Endothelial cell of umbilical vein (primary cell): ENCODE results near the gene DLX1. TPM values are rescaled to one million over a fixed set of nuclear protein-coding genes. Genes with fewer than 3 reads are reported as not detected.

Experiments
- BruUV-seq: library from RNA; stranded (reverse); fragments of 400-500 nt; replicated peaks from 2 replicates; lab custom pipeline; 2021; lab: Mats Ljungman, UMichigan
- CTCF ChIA-PET: fragments of 300-600, 350-600 bp; sonication (Branson Sonifier 250); formaldehyde crosslinking; loops from one replicate; lab custom pipeline; 2021; ENCODE audit warnings: antibody characterized with exemption, inconsistent platforms; lab: Charles Lee
- POLR2A ChIA-PET: fragments of 300-600, 350-600 bp; sonication (Branson Sonifier 250); formaldehyde crosslinking; loops from one replicate; lab custom pipeline; 2021; ENCODE audit warnings: antibody characterized with exemption, inconsistent platforms; lab: Charles Lee
- DNase-seq: peaks from one replicate; pipeline ENCODE4 v3.0.0-alpha.2; 2011; ENCODE audit warnings: low read depth, low spot score
- FAIRE-seq: peaks from 2 replicates; lab custom pipeline; 2011; peaks lifted over from hg19 to GRCh38; lab: Jason Lieb, UNC
- H2AFZ ChIP-seq: 2 replicates; pipeline ENCODE4 v1.6.0; 2012; ENCODE audit warnings: low read depth, low read length, control low read depth, inconsistent platforms
- H3K27ac ChIP-seq: 2 replicates; pipeline ENCODE4 v1.5.1; 2011; ENCODE audit warnings: low read depth, mild to moderate bottlenecking, control low read depth, low read length, moderate library complexity; ENCODE audit not compliant: insufficient read depth
- H3K27me3 ChIP-seq, 2 experiments: 2 replicates each; pipeline versions ENCODE4 v1.6.0 to v1.6.1; 2011; ENCODE audit warnings: low read length in 2 of 2, mixed read lengths in 1 of 2; ENCODE audit not compliant: control insufficient read depth in 2 of 2, insufficient read depth in 2 of 2
- H3K36me3 ChIP-seq, 2 experiments: 2 replicates in 1 of 2; 3 replicates in 1 of 2; pipeline ENCODE4 v1.5.1; 2011; ENCODE audit warnings: low read length in 2 of 2, mild to moderate bottlenecking in 1 of 2, moderate library complexity in 1 of 2; ENCODE audit not compliant: control insufficient read depth in 2 of 2, insufficient read depth in 2 of 2; ENCODE audit errors: extremely low read depth in 1 of 2
- H3K4me1 ChIP-seq: 3 replicates; pipeline ENCODE4 v1.5.1; 2011; ENCODE audit warnings: mild to moderate bottlenecking, low read length; ENCODE audit not compliant: control insufficient read depth, insufficient read depth; ENCODE audit errors: extremely low read depth
- H3K4me2 ChIP-seq: 2 replicates; pipeline ENCODE4 v1.6.1; 2011; ENCODE audit warnings: low read length, control low read depth, mixed read lengths; ENCODE audit not compliant: insufficient read depth
- H3K4me3 ChIP-seq, 3 experiments: fragments of 200-600 bp in 1 of 3; sonication (generic), shearing (Covaris generic) in 1 of 3; replicated peaks in 1 of 3; 2 replicates each; pipeline ENCODE4 v1.5.1; 2011 to 2016; ENCODE audit warnings: control low read depth in 3 of 3, low read length in 3 of 3, mild to moderate bottlenecking in 2 of 3, inconsistent platforms in 1 of 3, low read depth in 1 of 3, moderate library complexity in 1 of 3; ENCODE audit not compliant: insufficient read depth in 1 of 3
- H3K79me2 ChIP-seq: 2 replicates; pipeline ENCODE4 v1.6.0; 2012; ENCODE audit warnings: low read length, inconsistent platforms; ENCODE audit not compliant: control insufficient read depth, insufficient read depth
- H3K9ac ChIP-seq: replicated peaks from 2 replicates; pipeline ENCODE3; 2011; ENCODE audit warnings: low read length, control low read depth; ENCODE audit not compliant: insufficient read depth; ENCODE audit errors: extremely low read depth
- H3K9me1 ChIP-seq: replicated peaks from 3 replicates; pipeline ENCODE4 v1.6.0; 2011; ENCODE audit warnings: mild to moderate bottlenecking, low read length; ENCODE audit not compliant: control insufficient read depth, insufficient read depth; ENCODE audit errors: extremely low read depth
- H3K9me3 ChIP-seq: replicated peaks from 2 replicates; pipeline ENCODE4 v1.5.1; 2012; ENCODE audit warnings: low read length, inconsistent platforms; ENCODE audit not compliant: control insufficient read depth, insufficient read depth
- H4K20me1 ChIP-seq: replicated peaks from 2 replicates; pipeline ENCODE3; 2011; ENCODE audit warnings: mild to moderate bottlenecking, low read length; ENCODE audit not compliant: control insufficient read depth, insufficient read depth; ENCODE audit errors: extremely low read depth
- EZH2 ChIP-seq: IDR thresholded peaks from 2 replicates; pipeline ENCODE4 v1.6.1; 2012; ENCODE audit warnings: borderline replicate concordance, low read depth, mild to moderate bottlenecking, moderate library complexity, low read length, inconsistent platforms; ENCODE audit not compliant: severe bottlenecking
- FOS ChIP-seq: IDR thresholded peaks from 2 replicates; pipeline ENCODE4 v1.6.1; 2011; ENCODE audit warnings: mild to moderate bottlenecking, low read length, moderate library complexity, borderline replicate concordance; ENCODE audit not compliant: insufficient read depth
- GATA2 ChIP-seq: IDR thresholded peaks from 2 replicates; pipeline ENCODE4 v1.7.0; 2011; ENCODE audit warnings: low read depth, mild to moderate bottlenecking, moderate library complexity, mixed read lengths, low read length; ENCODE audit not compliant: insufficient read length, insufficient read depth
- JUN ChIP-seq: IDR thresholded peaks from 2 replicates; pipeline ENCODE4 v1.6.1; 2011; ENCODE audit warnings: borderline replicate concordance, low read depth; ENCODE audit not compliant: insufficient read length, insufficient read depth
- MYC ChIP-seq: IDR thresholded peaks from one replicate; pipeline ENCODE4 v1.6.1; 2011; ENCODE audit warnings: mild to moderate bottlenecking, low read depth, low read length
- POLR2A ChIP-seq: IDR thresholded peaks from 2 replicates; pipeline ENCODE4 v1.6.1; 2012; ENCODE audit warnings: low read depth, mild to moderate bottlenecking, control low read depth, low read length
- POLR2AphosphoS5 ChIP-seq: IDR thresholded peaks from 2 replicates; pipeline ENCODE4 v1.6.1; 2012; ENCODE audit warnings: low read depth, mild to moderate bottlenecking, control low read depth, low read length, moderate library complexity; ENCODE audit not compliant: insufficient read depth
- dilution Hi-C: fragments of 300-500 bp; cut with MboI; formaldehyde crosslinking; loops from one replicate; pipeline ENCODE4 v1.15.0; 2019; ENCODE audit warnings: low sequenced_read_pairs; ENCODE audit not compliant: extremely low pct_ligation_motif_present
- intact Hi-C: fragments of 100-400 bp; cut with micrococcal nuclease; formaldehyde crosslinking; loops from one replicate; pipeline ENCODE4 v1.10.0; 2022
- polyA plus RNA-seq, 4 experiments: library from polyadenylated mRNA; depleted of rRNA in 3 of 4; stranded (reverse) in 3 of 4; unstranded in 1 of 4; fragments of >200 nt; gene quantifications; 2 replicates each; pipeline versions ENCODE4 v1.2.1 to v1.2.3, GENCODE V29; 2011 to 2012; ENCODE audit warnings: missing spikeins in 1 of 4
- total RNA-seq: library from RNA; stranded (reverse); gene quantifications from 2 replicates; pipeline ENCODE4 v1.2.3, GENCODE V29; 2021
- TF ChIP-seq, protein P1 (sequence below): IDR thresholded peaks from 2 replicates; pipeline ENCODE4 v1.6.1; 2011; ENCODE audit not compliant: insufficient read depth, insufficient read length
- TF ChIP-seq, protein P2 (sequence below), 2 donors: IDR thresholded peaks; 1 replicate in 1 of 2; 2 replicates in 1 of 2; pipeline ENCODE4 v1.5.1; 2011; ENCODE audit warnings: low read length in 2 of 2, mild to moderate bottlenecking in 2 of 2, moderate library complexity in 2 of 2, control low read depth in 1 of 2, inconsistent platforms in 1 of 2, low read depth in 1 of 2; ENCODE audit not compliant: insufficient read depth in 1 of 2; ENCODE audit errors: extremely low read depth in 1 of 2

The DLX1 gene
- total and polyA plus RNA-seq, 2 donors (not counting 3 experiments of a cell fraction or from before 2014, with no cell fraction given): 0.12 TPM; not detected in 1

DNA sequence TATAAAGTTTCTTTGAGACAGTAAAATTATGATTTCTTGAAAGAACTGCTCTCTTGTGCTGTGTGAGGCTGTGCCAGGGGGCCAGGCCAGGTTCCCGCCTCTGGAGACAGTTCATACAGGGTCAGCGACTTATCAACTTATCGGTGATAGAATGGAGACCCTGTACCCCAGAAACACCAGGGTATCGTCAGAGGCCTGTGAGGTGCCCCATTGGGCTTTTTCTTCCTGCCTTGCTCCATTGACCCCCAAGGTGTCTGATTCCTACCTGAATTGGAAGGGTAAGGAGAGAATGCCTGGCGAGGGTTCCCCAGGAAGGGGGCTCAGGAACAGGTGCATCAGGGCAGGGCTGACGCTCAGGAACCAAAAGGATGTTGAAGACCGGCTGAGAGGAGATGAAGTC lies 4.3 kb downstream of the DLX1 start:
- no peaks in the 10 kb centered on the region for H4K20me1 ChIP-seq
- peaks cover 14% of the 10 kb centered on the region for H3K4me1 ChIP-seq
- FAIRE-seq (no peak), DNase-seq (no peak)
- no peaks in the 10 kb centered on the region for H3K36me3 ChIP-seq
- ChIA-PET POLR2A (no interaction called here), CTCF (interaction anchor here (1.9 kb wide), 1 partner anchor 9 kb away, joined by 6 read pairs; no protein-coding TSS in a partner anchor)
- no peak overlapping the region for H3K4me3 ChIP-seq
- H3K9me3 ChIP-seq: no peaks in the 10 kb centered on the region
- H3K27me3 ChIP-seq: peaks cover 86 to 100% of the 10 kb centered on the region in 2 experiments
- no peak overlapping the region for H3K9ac ChIP-seq
- H3K79me2 ChIP-seq: no peaks in the 10 kb centered on the region
- intact Hi-C loops (no loop called here), dilution Hi-C loops (no loop called here)
- H3K9me1 ChIP-seq: no peaks in the 10 kb centered on the region
- no peak overlapping the region for H2AFZ ChIP-seq
- H3K4me2 ChIP-seq: no peak overlapping the region
- TF ChIP-seq, protein P1, sequence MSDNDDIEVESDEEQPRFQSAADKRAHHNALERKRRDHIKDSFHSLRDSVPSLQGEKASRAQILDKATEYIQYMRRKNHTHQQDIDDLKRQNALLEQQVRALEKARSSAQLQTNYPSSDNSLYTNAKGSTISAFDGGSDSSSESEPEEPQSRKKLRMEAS: no peak
- TF ChIP-seq JUN (no peak), POLR2A (no peak), POLR2AphosphoS5 (no peak), EZH2 (no peak), MYC (no peak), GATA2 (no peak), FOS (no peak)
- TF ChIP-seq, protein P2, sequence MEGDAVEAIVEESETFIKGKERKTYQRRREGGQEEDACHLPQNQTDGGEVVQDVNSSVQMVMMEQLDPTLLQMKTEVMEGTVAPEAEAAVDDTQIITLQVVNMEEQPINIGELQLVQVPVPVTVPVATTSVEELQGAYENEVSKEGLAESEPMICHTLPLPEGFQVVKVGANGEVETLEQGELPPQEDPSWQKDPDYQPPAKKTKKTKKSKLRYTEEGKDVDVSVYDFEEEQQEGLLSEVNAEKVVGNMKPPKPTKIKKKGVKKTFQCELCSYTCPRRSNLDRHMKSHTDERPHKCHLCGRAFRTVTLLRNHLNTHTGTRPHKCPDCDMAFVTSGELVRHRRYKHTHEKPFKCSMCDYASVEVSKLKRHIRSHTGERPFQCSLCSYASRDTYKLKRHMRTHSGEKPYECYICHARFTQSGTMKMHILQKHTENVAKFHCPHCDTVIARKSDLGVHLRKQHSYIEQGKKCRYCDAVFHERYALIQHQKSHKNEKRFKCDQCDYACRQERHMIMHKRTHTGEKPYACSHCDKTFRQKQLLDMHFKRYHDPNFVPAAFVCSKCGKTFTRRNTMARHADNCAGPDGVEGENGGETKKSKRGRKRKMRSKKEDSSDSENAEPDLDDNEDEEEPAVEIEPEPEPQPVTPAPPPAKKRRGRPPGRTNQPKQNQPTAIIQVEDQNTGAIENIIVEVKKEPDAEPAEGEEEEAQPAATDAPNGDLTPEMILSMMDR (IDR thresholded peaks at IDR 0.05; ENCODE audit: extremely low read depth in 1 of 2, insufficient read depth in 1 of 2, low read depth in 1 of 2, low read length in 2 of 2): no peak
- no TSS peak for BruUV-seq
- no peak overlapping the region for H3K27ac ChIP-seq
